Adipose tissue (tissue), 3 donors: ENCODE measurements around the gene PSD4. TPM values are rescaled to one million over a fixed set of nuclear protein-coding genes. Genes with fewer than 3 reads are reported as not detected.

Experiments
- H3K27ac ChIP-seq: one replicate; pipeline ENCODE4 v1.5.1; 2013; ENCODE audit warnings: low read depth, low read length
- WGBS, 3 donors: extraction: QIAGEN DNeasy Blood & Tissue Kit; methylation state at CpG; one replicate each; pipeline ENCODE4 v1.1.7; 2013; 5-methylcytosine and 5-hydroxymethylcytosine counted together
- polyA plus RNA-seq, 3 donors: library from polyadenylated mRNA; stranded (reverse); fragments of 200-250 nt; gene quantifications; one replicate each; pipeline ENCODE4 v1.2.3, GENCODE V29; 2013
- donor health status: healthy with polysubstance abuse.
- donor health status: Bipolar disorder and iron deficiency.
- donor health status: healthy.

Gene PSD4
- polyA plus RNA-seq, 3 donors: 1.2 to 11.2 (median 5.9) TPM

DNA sequence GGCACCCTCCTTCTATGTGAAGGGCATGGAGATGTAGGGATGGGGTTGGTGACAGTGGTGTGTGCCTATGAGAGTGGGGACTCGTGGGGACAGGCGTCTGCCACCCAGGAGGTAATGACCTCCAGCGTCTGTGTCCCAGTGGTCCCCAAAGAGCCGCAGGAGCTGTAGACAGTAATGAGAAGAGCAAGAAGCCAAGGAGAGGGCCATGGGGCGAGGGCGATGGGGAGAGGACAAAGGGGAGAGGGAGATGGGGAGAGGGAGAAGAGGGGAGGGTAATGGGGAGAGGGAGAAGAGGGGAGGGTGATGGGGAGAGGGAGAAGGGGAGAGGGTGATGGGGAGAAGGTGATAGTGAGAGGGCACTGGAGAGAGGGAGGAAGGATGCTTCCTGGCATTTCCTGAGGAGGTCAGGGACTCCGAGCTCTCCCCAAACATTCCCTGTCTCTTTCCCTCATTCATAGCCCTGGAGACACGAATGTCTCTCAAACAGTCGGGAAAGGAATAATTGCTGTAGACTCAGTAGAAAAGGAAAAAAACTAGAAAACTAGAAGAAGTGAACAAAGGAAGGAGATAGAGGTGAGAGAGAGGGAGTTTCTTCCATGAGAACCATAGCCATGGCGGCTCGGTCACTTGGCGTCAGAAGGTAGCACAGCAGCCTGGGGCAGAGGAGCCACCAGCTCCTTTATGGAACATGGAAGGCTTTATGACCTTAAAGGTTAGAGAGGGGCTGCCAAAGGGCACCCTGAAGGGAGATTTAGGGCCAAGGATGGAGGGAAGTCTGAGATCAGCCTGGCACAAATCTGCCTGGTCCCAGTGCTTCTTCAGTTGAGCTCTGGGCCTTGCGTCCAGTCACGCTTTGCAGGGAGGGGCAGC lies 39.5 kb downstream of the PSD4 start:
- no peak overlapping the region for H3K27ac ChIP-seq
- WGBS, 3 donors: 90 to 95% (median 91%) methylated on average over 14 of the region's 14 CpGs

DNA sequence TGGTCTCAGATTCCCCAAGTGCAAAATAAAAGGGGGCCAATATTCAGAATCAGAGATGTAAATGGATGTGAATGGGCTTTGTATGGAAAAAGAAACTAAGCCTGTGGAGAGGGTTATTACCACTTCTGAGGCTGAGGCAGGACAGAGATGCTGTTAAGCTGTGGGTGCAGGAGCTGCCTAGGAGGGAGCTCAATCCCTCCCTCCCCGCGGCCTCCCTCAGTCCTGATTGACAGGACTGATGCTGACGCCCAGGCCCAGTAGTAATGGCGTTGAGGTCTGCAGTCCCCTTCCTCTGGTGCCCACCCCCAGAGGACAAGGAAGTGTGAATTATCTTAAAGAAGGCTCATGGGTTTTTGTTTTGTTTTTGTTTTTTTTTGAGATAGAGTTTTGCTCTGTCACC lies 40.4 kb downstream of the PSD4 start:
- no peak overlapping the region for H3K27ac ChIP-seq
- WGBS, 3 donors: 80 to 90% (median 81%) methylated on average over 4 of the region's 4 CpGs

DNA sequence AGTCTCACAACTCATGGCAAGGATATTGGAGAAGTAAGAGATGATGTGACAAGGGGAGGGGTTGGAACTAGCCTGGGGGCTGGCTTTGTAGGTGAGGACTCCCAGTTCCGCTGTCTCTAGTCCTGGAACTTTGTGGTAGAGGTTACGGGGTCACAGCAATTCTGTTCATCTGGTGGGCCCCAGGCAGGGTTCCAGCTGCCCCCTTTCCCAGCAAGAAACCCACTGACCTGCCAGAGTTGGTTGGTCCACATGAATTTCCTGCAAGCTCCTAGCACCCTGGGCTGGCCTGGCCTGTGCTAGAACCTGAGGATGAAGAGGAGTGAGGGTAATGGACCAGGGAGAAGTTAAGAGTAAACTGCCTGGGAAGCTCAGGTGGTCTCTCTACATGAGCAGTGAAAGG lies 41.3 kb downstream of the PSD4 start:
- H3K27ac ChIP-seq: no peak overlapping the region
- 97 to 100% (median 97%) methylated on average over 2 of the region's 2 CpGs for WGBS, 3 donors

DNA sequence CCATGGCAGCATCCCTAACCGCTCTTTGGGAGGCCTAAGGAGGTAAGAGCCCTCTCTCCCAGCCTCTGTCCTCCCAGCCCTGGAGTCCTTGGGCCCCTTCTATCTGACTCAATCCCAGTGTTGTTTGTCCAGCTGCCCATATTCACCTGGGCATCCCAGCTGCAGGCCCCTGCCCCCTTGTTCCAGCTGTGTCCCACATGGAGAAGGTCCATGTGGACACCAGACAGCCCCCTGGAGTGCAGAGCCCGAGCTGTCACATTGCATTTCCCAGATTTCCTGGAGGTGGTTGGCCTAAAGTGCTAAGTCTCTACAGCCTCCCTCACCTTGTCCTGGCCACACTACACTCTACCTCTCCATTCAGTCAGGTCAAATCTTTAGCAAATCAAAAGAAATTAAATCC lies 42.5 kb downstream of the PSD4 start:
- 87 to 90% (median 87%) methylated on average over 2 of the region's 2 CpGs for WGBS, 3 donors
- H3K27ac ChIP-seq: no peak overlapping the region

DNA sequence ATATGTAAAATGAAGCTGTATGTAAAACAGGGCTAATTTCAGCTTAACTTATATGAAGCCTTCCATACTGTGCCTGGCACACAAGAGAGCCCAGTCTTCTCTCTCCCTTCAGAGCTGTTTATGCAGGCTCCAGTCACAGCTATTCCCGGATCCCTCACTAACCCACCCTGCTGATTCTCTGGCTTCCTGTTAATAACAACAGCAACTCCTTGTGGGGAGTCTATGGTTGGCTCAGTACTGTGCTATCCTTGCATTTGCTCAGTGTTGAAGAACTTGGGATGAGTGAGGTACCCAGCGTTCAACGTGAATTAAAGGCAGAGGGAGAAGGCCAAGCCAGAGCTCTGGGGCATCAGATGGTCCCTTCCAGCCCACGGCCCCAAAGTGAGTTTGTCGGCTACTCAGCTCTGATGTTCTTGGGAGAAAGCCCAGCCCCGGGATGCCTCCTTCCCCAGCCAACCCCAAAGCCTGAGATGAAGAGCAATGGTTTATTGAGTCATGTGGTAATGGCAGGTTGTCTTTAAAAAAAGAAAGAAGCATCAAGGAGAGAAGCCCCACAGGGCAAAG lies 43.2 kb downstream of the PSD4 start:
- 55 to 80% (median 60%) methylated on average over 6 of the region's 6 CpGs for WGBS, 3 donors
- H3K27ac ChIP-seq: no peak overlapping the region

DNA sequence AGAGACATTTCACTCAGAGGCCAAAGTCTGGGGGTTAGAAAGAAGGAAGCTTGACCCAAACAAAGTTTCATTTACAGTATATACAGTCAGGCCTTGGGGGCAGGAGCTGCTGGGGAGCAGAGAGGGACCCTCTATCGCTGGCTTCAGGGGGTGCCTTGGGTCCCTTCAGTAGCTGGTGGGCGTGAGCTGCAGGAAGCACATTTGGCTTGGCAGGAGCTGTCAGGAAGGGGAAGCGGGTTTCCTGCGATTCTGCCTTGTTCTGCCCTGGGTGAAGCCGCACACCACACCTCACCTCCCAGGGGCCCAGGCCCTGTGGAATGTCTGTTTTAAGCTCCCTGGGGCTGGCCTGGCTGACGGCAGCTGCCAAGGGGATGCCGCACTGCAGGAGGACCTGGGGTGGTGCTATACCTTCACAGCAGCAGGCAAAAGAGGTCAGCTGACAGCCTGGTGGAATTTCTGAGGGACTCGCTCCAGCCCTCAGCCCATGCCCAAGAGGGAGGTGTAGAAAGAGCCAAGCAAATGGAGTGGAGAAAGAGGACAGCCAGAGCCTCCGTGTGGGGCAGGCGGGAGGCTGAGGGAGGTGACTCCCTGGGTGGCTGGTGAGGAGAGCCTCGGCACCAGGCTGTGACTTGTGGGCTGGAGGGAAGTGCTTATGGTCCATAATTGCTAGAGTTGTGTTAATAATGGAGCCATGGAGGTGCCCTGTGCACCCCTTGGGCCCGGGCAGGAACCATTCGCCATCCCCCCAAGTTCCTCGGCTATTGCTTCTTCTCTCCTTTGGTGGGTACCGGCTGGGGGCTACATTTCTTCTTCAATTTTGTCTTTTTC lies 43.9 kb downstream of the PSD4 start:
- WGBS, 3 donors: 58 to 72% (median 59%) methylated on average over 14 to 15 of the region's 15 CpGs
- no peak overlapping the region for H3K27ac ChIP-seq

DNA sequence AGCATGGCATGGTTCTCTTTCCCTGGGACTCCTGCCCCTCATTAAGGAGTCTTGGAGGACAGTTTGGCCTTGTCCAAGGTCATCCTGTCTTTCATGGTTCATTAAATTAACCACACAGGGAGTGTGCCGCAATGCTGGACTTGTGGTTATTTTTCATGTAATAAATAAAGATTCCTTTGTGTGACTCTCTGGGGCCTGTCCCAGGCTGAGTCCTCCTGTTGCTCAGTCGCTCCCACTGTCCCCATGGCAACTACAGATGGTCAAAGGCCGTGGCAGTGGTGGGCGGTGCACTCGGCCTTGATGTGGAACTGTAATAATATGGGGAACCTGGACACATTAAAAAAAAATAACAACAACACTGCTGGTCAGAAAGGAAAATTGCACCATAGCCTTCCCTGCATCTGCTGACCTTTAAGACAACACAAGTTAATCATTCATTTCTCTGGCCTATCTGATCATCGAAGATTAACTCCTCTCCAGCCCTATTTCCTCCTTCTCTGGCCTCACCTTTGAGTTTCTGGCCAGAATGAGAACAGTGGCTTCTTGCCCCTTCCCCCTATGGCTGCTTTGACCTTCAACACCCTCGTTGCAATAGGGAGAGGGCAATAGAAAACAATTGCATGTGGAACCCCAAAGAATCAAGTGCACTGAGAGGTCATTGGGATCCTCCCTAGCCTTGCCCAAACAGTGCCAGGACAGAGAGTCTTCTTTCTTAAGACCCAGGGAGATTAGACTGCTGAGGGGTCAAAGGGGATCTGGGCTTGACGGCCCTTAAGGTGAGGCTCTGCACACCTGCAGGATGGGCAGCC lies 44.7 kb downstream of the PSD4 start:
- 59 to 67% (median 62%) methylated on average over 8 of the region's 8 CpGs for WGBS, 3 donors
- H3K27ac ChIP-seq: no peak overlapping the region

DNA sequence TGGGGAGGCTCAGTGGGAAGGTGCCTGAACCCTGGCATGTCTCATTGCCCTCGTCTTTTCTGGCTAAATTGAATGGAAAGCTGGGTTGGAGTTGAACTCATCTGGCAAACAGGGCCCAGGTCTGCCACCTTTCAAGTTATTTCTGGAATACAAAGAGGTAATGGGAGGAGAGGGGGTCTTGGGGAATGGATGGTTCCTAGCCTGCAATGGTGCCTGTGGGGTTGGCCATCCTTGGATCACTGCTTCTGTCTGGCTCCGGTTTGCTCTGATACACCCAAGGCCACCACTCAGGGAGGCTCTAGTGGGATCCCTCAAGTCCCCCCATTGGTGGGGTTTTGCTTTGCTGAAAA lies 45.3 kb downstream of the PSD4 start:
- 85 to 98% (median 92%) methylated on average over 2 of the region's 2 CpGs for WGBS, 3 donors
- no peak overlapping the region for H3K27ac ChIP-seq

DNA sequence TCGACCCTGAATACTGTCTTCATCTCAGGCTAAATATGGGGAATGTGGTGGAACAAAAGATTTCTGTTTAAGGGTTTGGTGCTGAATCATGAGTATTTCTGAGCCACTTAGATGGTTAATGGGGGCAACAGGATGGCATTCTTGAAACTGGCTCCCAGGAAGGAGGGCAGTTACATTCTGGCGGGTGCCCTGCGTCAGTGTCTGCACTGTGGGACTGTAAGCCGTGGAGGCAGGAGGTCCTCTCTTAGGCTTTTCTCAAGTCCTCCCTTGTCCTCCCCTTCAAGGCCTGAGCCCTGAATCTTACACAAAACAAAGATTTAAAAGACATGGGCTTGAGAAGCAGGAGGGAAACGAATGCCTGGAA lies 45.7 kb downstream of the PSD4 start:
- 79 to 82% (median 81%) methylated on average over 5 of the region's 5 CpGs for WGBS, 3 donors
- H3K27ac ChIP-seq: no peak overlapping the region

DNA sequence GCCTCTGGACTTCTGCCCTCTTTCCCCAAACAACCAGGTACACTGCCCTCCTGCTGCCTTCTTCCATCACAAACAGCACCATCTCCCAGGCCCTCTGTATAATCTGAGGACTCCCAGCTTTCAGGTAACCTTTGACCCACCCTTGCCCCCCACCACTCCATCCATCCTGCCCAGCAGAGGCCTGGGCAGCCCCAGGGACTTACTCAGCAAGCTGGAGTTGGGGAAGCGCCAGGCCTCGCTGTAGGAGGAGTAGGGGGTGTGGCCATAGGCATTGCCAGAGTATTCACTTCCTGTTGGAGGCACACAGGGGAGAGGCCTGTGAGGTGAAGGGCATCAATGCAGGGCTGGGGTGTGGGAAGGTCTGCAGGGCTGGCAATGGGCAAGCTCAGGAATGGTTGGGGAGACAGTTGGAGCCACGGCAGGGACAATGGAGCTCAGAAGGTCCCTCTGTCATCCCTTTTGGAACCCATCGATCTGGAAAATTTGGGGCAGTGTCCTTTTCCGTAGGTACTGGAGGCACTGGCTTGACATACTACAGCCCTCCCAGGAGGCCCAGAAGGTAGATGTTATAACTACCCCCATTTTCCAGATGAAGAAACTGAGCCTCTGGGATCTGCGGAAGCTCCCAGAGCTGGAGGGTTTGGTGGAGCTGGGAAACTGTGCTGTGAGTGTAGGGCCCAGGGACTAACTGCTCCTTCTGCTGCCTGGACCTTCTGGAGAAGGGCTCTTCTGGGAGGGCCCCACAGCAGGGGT lies 46.3 kb downstream of the PSD4 start:
- WGBS, 3 donors: 52 to 82% (median 70%) methylated on average over 6 of the region's 6 CpGs
- no peak overlapping the region for H3K27ac ChIP-seq

DNA sequence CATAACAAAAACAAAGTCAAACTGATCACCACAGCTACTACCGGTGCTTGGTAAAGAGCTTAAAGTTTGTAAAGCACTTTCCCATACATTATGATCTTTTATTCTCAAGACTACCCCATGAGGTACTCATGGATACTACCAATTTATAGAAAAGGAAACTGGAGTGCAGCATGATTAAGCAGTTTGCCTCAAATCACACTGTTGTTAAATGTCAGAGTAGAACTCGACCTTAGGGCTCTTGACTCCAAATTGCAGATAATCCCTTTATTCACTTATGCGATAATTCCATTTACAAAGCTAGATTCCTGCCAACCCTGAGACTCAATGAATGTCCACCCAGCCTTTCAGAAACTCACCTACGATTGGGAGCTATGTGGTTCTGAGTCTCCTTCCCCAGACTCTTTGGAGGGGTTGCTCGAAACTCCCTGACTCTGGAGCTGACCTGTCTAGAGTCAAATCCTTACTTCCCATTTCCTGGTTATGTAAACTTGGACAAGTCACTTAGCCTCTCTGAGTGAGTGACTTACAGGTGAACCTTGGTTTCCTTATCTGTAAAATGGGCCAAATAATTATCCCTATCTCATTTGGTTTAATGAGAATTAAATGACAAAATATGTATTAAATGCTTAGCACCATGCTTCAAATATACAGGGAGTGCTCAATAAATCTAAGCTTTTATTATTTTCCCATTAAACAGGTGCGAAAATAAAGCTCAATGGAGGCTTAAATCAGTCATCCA lies 47.4 kb downstream of the PSD4 start:
- WGBS, 3 donors: 82 to 86% (median 85%) methylated on average over 6 of the region's 6 CpGs
- no peak overlapping the region for H3K27ac ChIP-seq

DNA sequence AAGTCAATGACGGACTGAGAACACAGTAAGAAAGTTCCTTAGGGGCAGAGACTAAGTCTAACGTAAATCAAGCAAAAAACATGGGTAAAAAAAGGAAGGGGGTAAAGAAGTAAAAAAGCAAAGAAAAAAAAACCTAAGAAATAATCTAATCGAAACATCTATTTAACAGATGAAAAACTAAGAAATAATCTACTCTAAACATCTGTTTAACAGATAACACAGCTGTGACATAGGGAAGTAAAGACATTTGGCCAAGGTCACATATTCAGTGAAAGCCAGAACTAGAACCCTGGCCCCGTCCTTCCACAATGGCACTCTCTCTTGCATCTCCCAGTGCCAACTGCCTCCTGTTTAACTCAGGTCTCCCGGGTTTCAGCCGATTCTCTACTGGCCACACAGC lies 48.1 kb downstream of the PSD4 start:
- no peak overlapping the region for H3K27ac ChIP-seq
- WGBS, 3 donors: 66 to 74% (median 74%) methylated on average over 6 of the region's 6 CpGs

DNA sequence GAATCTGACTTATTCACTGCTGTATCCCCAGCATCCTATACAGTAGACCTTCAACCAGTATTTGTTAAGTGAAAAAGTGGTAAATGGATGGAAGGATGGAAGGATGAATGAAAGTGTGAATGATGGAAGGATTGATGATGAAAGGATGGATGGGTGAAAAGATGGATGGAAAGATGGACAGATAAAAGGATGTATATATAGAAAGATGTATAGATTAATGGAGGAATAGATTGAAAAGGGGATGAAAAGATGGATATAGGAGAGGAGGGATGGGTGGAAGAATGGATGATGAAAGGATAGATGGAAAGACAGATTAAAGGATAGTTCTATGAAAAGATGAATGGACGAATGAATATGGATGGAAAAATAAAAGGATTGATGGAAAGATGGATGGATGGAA lies 50.0 kb downstream of the PSD4 start:
- no peak overlapping the region for H3K27ac ChIP-seq
- 86 to 92% (median 89%) methylated on average over 1 of the region's 1 CpG for WGBS, 3 donors

DNA sequence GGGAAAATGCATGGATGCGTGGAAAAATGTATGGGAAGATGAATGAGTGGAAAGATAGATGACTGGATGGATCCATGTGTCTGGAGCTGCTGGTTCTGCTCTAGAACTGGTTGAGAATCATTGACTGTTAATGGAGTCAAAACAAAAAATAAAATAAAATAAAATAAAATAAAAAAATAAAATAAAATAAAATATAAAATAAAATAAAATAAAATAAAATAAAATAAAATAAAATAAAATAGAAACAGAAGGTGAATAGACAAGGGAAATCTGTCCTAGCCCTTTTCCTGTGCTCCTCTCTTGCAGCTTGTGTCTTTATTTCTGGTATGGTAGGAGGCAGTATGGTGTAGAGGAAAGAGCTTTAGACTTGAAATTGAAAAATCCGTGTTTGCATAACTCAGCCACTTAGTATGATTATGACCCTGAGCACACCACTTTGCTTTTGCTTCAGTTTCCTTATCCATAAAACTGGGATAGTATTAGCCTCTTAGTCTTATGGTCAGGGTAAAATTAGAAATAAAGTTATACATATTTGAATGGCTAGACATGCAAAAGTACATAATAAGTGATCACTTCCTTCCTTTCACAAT lies 51.0 kb downstream of the PSD4 start:
- 63 to 86% (median 66%) methylated on average over 2 of the region's 2 CpGs for WGBS, 3 donors
- H3K27ac ChIP-seq: no peak overlapping the region

DNA sequence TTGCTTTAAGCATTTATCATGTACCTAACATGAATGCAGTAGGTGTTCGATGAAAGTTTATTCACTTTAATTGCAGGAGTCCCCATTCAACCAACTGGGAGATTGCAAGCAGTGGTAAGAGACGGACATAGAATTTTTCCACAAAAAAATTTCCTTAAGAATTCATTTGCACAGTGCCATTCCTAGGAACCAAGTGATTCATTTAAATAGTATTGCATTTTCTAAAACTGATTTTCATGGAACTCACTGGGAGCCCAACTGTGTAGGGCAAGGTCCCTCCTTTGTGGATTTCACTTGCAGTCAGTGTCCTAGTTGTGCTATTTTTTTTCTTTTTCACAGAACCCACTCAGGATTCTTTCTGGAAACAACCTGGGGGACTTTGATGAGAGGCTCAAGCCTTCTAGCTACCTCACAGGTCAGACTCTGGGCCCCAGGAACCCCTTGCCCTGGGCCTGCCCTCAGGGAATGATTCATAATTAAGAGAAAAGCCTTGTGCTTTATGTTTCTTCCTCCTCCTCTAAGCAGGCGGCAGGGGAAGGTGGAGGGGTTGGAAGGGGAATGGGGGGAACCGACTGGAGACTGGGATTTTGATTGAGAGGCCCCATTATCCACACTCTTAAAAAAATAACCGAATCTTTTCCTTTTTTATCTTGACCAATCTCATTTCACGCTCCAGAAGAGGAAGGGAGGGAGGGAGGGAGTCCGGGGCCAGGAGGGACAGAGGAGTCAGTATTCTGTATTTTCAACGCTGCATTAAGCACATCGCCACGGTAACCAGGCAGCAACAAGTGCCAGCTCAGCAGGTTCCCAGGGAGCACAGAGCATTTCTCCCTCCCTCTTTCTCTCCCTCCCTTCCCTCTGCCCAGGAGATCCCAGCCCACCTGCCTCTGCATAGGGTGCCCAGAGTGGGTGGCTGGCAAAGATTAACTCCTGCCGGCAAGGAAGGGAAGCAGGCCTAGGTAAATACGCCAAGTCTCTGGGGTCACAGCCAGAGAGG lies 51.8 kb downstream of the PSD4 start:
- H3K27ac ChIP-seq: no peak overlapping the region
- 47 to 60% (median 56%) methylated on average over 12 of the region's 12 CpGs for WGBS, 3 donors

DNA sequence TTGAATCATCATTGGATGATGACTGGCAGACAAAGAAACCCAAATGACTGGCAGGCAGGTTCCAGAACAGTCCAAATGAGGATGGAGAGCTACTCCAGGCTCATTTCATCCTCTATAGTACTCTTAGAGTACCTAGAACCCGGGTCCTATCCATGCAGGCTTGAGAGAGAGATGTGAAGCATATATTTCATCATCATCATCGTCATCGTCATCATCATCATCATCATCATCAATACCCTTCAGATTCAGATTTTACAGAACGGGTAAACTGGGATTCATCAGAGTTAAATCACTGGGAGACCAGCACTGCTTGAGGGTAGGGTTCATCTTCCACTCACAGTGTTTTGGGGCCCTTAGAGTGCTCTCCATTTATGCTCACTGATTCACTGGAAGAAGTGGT lies 52.7 kb downstream of the PSD4 start:
- H3K27ac ChIP-seq: no peak overlapping the region
- WGBS, 3 donors: 71 to 97% (median 78%) methylated on average over 4 of the region's 4 CpGs
